Measurements from ENCODE around the gene PORCN.

DNA sequence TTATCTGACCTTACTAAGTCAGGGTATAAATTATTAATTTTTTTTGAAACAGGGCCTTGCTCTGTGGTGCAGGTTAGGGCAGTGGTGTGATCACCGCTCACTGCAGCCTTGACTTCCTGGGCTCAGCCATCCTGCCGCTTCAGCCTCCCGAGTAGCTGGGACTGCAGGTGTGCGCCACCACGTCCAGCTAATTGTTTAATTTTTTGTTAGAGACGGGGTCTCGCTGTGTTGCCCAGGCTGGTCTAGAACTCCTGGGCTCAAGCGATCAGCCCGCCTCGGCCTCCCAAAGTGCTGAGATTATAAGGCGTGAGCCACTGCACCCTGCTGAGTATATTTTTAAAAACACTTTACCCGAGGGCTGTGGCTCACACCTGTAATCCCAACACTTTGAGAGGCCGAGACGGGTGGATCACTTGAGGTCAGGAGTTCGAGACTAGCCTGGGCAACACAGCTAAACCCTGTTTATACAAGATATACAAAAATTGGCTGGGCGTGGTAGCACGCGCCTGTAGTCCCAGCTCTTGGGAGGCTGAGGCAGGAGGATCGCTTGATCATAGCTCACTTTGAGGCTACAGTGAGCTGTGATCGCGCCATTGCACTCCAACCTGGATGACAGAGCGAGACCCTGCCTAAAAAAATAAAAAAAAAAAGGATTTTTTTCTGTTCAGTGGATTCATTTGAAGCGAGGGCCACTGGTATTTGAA is 30.0 kb downstream of the PORCN start:
- TF ChIP-seq POLR2A (IDR thresholded peaks at IDR 0.05; ENCODE audit: low read length), result no peak
- TF ChIP-seq GATA1 (IDR thresholded peaks at IDR 0.05; ENCODE audit: low read depth, low read length), result no peak
